Epithelial cell of proximal tubule (primary cell): ENCODE data around the gene SETD1B. TPM values are rescaled to one million over a fixed set of nuclear protein-coding genes. Genes with fewer than 3 reads are reported as not detected.
A peak's percentile ranks its signal among the peaks of the same experiment; 100 is the strongest.

Experiments
- DNase-seq: peaks from one replicate; pipeline ENCODE4 v3.0.0-alpha.2; 2011; ENCODE audit warnings: low read depth
- H3K4me3 ChIP-seq: 2 replicates; pipeline ENCODE4 v1.5.1; 2011; ENCODE audit warnings: low read depth, mild to moderate bottlenecking, low read length
- total RNA-seq: library from RNA; depleted of rRNA; stranded (reverse); fragments of >200 nt; gene quantifications from 2 replicates; pipeline ENCODE4 v1.2.3, GENCODE V29; 2015
- TF ChIP-seq, protein P1 (sequence below): conservative IDR thresholded peaks from 2 replicates; pipeline ENCODE4 v1.5.1; 2012; ENCODE audit warnings: low read depth, mild to moderate bottlenecking, low read length

Gene SETD1B
- total RNA-seq, 1 donor from 2014 or later = 5.2 TPM

DNA sequence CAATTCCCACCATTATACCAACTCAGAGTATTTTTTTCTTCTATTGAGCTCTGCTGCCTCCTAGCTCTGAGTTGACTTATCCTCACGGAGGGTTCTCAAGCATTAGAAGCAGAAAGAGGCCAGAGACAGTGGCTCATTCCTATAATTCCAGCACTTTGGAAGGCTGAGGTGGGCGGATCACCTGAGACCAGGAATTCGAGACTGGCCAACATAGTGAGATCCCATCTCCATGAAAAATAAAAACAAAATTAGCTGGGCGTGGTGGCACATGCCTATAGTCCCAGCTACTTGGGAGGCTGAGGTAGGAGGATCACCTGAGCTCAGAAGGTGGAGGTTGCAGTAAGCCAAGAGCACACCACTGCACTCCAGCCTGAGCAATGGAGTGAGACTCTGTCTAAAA lies 33.9 kb downstream of the SETD1B start:
- H3K4me3 ChIP-seq = no peak overlapping the region
- TF ChIP-seq, protein P1, sequence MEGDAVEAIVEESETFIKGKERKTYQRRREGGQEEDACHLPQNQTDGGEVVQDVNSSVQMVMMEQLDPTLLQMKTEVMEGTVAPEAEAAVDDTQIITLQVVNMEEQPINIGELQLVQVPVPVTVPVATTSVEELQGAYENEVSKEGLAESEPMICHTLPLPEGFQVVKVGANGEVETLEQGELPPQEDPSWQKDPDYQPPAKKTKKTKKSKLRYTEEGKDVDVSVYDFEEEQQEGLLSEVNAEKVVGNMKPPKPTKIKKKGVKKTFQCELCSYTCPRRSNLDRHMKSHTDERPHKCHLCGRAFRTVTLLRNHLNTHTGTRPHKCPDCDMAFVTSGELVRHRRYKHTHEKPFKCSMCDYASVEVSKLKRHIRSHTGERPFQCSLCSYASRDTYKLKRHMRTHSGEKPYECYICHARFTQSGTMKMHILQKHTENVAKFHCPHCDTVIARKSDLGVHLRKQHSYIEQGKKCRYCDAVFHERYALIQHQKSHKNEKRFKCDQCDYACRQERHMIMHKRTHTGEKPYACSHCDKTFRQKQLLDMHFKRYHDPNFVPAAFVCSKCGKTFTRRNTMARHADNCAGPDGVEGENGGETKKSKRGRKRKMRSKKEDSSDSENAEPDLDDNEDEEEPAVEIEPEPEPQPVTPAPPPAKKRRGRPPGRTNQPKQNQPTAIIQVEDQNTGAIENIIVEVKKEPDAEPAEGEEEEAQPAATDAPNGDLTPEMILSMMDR = no peak
- no peak for DNase-seq

DNA sequence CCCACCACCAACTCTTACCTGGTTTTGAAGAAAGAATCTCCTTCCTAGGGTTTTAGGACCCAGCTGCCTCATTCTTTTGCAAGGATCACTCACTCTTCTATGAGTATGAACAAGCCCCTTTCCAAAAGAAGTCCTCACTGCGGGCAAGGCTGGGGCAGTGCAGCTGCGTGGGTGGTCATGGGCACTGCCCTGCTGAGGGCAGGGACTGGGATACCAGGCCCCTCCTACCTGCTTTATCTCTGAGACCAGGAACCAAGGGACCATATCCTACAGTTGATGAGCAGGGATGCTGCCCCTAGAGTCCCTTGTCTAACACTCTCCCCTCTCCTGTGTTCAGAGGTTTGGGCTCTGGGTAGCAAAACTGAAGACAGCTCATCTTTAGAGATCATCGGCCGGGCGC lies 34.3 kb downstream of the SETD1B start:
- H3K4me3 ChIP-seq = no peak overlapping the region
- DNase-seq = no peak
- TF ChIP-seq, protein P1 = no peak

DNA sequence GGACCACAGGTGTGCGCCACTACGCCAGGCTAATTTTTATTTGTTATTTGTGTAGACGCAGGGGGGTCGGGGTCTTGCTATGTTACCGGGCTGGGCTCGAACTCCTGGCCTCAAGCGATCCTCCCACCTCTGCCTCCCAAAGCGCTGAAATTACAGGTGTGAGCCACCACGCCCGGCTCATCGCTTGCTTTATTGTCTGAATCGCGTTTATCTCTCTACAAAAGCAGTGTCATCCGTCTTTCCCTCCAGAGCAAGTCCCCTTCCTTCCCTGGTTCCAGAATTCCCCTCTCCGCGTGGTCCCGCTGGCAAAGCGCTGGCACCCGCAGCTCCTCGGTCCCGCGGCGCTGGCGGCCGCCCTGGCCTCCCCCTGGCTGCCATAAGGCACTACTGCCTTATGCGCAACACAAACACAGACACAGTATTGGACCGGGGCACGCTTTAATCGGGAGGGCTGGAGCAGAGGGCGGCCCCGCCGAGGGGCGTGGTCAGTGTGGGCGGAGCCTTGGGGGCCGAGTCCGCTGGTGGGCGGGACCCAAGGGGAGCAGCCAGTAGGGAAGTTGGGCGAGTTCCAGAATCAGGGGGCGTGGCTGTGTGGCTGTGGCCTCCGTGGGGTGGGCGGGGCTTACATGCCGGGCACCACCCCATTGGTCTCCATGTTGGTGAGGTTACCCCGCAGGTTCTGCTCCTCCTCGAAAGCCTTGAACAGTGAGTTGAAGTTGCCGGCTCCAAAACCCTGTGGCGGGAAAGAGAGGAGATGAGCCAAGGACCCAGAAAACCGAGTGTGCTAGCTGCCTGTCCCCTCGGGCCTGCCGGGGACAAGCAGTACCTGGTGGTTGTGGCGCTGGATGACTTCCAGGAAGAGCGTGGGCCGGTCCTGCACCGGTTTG lies 35.5 kb downstream of the SETD1B start:
- no peak for DNase-seq
- H3K4me3 ChIP-seq = peak overlapping the region; percentile 59
- TF ChIP-seq, protein P1 = no peak

DNA sequence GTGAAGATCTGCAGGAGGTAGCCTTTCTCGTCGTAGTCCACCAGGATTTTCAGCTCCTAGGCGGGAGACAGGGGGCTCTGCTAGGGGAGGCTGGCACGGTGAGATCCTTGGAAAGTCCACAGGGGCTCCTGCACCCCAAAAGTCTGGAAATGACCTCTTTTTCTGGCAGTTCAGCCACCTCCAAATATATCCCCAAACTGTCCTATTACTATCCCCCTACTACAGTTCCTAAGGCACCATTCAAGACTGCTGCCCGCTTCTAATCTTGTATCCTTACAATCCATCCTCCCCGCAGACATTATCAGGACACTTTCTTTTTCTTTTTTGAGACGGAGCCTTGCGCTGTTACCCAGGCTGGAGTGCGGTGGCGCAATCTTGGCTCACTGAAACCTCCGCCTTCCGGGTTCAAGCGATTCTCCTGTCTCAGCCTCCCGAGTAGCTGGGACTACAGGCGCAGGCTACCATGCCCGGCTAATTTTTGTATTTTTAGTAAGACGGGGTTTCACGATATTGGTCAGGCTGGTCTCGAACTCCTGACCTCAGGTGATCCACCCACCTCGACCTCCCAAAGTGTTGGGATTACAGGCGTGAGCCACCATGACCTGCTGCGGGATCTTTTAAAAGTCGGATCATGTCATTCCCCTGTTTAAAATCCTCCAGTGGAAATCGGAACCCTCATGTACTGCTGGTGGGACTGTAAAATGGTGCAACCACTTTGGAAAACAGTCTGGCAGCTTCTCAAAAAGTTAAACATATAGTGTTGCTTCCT lies 36.4 kb downstream of the SETD1B start:
- peak overlapping the region; percentile 59 for H3K4me3 ChIP-seq
- DNase-seq = no peak
- TF ChIP-seq, protein P1 = no peak

DNA sequence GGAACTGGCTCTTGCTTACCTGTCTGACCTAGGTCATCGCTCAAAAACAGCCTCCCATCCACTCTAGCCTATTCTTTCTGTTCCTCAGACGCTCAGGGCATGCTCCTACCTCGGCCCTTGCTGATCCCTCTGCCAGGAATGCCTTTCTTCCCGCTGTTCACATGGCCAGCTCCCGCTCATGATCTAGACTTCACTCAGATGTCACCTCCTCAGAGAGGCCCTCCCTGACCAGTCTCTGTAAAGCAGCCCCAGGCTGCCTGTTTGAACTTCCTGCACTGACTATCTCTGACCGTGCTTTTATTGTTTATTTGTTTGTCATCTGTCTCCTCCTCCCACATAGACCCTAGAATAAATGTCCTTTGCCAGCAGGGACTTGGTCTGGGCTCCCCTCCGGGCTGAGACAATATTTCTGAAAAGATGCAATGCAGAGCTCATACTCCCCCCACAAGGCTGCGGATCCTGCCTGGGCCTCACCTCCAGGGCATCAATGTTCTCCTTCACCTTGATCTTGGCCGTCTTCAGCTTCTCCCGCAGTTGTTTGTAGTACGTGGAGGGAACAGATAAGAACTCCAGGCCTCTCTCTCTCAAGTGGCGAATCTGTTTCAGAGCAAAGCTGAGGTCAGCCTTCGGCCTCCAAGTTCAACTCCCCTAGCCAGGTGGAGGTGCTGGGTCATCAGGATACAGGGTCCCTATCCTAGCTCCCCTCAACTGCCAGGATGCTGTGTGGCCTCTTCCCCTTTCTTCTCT lies 39.6 kb downstream of the SETD1B start:
- TF ChIP-seq, protein P1 = no peak

DNA sequence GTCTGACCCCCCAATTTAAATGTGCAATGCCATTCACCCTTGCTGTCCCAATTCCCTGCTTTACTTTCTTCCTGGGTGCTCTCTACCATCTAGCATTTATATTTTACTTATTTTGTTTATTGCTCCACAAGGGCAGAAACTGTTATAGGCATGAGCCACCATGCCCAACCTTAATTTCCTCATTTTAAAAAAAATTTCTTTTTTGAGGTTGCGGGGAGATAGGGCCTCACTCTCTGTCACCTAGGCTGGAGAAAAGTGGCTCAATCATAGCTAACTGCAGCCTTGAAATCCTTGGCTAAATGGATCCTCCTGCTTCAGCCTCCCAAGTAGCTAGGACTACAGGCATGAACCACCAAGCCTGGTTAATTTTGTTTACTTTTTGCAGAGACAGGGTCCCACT lies 41.9 kb downstream of the SETD1B start:
- no peak for DNase-seq
- no peak overlapping the region for H3K4me3 ChIP-seq
- TF ChIP-seq, protein P1 = no peak

More for the DNA sequence above, 39.6 kb downstream of the SETD1B start:
- H3K4me3 ChIP-seq = no peak overlapping the region
- no peak for DNase-seq
